GM19328 (cell line): ENCODE data around the gene SCYGR8.

ENCODE experiments used
- ATAC-seq: cut with Tn5 transposase; IDR thresholded peaks from one replicate; pipeline ENCODE4 v1.9.1; 2021; ENCODE audit warnings: mild to moderate bottlenecking, moderate library complexity; ENCODE audit not compliant: unreplicated experiment

The SCYGR8 gene

GRCh38 chr2:227759411-227760118 is 13.9 kb downstream of the SCYGR8 start:
- ATAC-seq = no peak

GRCh38 chr2:227761740-227762476 is 16.2 kb downstream of the SCYGR8 start:
- ATAC-seq = no peak

GRCh38 chr2:227765788-227766372 is 20.2 kb downstream of the SCYGR8 start:
- no peak for ATAC-seq

- peak; percentile 97 for ATAC-seq
Measured at GRCh38 chr2:227766373-227766883, 20.7 kb downstream of the SCYGR8 start.

GRCh38 chr2:227767830-227768229 is 22.1 kb downstream of the SCYGR8 start:
- no peak for ATAC-seq

GRCh38 chr2:227772197-227772661 is 26.5 kb downstream of the SCYGR8 start:
- ATAC-seq = no peak

- no peak for ATAC-seq
Measured at GRCh38 chr2:227772932-227773331, 27.2 kb downstream of the SCYGR8 start.

GRCh38 chr2:227774011-227774624 is 28.4 kb downstream of the SCYGR8 start:
- ATAC-seq = no peak

- ATAC-seq = no peak
Measured at GRCh38 chr2:227774895-227775842, 29.5 kb downstream of the SCYGR8 start.

- no peak for ATAC-seq
Measured at GRCh38 chr2:227780981-227781615, 35.4 kb downstream of the SCYGR8 start.

GRCh38 chr2:227781841-227782240 is 36.1 kb downstream of the SCYGR8 start:
- no peak for ATAC-seq

- ATAC-seq = peak; percentile 33
Measured at GRCh38 chr2:227782804-227783203, 37.1 kb downstream of the SCYGR8 start.

- peak; percentile 96 for ATAC-seq
Measured at GRCh38 chr2:227783404-227784138, 37.9 kb downstream of the SCYGR8 start.

GRCh38 chr2:227785293-227785692 is 39.6 kb downstream of the SCYGR8 start:
- ATAC-seq = no peak

- no peak for ATAC-seq
Measured at GRCh38 chr2:227788561-227789018, 42.9 kb downstream of the SCYGR8 start.

GRCh38 chr2:227789803-227790202 is 44.1 kb downstream of the SCYGR8 start:
- no peak for ATAC-seq

- ATAC-seq = no peak
Measured at GRCh38 chr2:227793148-227793712, 47.5 kb downstream of the SCYGR8 start.
